Lower leg skin (tissue), 4 donors: Measurements from ENCODE around the gene HM13. TPM values are rescaled to one million over a fixed set of nuclear protein-coding genes. Genes with fewer than 3 reads are reported as not detected.
"Not testable (repeated sequence)": the region's sequence is repeated elsewhere in the genome, so short reads cannot be mapped to it uniquely, and the experiment has no call there.

ENCODE experiments used
- DNase-seq, 2 donors: peaks; one replicate each; pipeline ENCODE4 v3.0.0-alpha.2; 2019; ENCODE audit warnings: low spot score in 2 of 2
- H3K4me3 ChIP-seq: fragments of 200-600 bp; sonication (generic); 2 replicates; pipeline ENCODE4 v1.5.1; 2017; ENCODE audit warnings: mild to moderate bottlenecking, low read depth; ENCODE audit not compliant: poor library complexity, severe bottlenecking
- CTCF ChIP-seq, 3 donors: fragments of 450-650 bp; IDR thresholded peaks; one replicate each; pipeline ENCODE4 v1.5.1; 2016; ENCODE audit warnings: antibody characterized with exemption in 3 of 3, mild to moderate bottlenecking in 3 of 3, moderate library complexity in 2 of 3
- POLR2A ChIP-seq, 2 donors: fragments of 450-650 bp; IDR thresholded peaks; one replicate each; pipeline ENCODE4 v1.6.1; 2016 to 2017; ENCODE audit warnings: antibody characterized with exemption in 2 of 2, mild to moderate bottlenecking in 1 of 2, moderate library complexity in 1 of 2
- WGBS, 2 donors: methylation state at CpG; one replicate each; pipeline ENCODE4 v1.1.5; 2018; 5-methylcytosine and 5-hydroxymethylcytosine counted together
- intact Hi-C: fragments of 100-400 bp; cut with DNase I; formaldehyde crosslinking; loops from one replicate; pipeline ENCODE4 v1.15.0; 2023; ENCODE audit warnings: low total_unique reads
- total RNA-seq, 4 donors: library from RNA; depleted of rRNA; stranded (reverse); fragments of >200 nt; gene quantifications; one replicate each; pipeline ENCODE4 v1.1.0, GENCODE V29; 2016

HM13 gene
- total RNA-seq, 4 donors from 2014 or later, result 35.0 to 51.9 (median 44.2) TPM

DNA sequence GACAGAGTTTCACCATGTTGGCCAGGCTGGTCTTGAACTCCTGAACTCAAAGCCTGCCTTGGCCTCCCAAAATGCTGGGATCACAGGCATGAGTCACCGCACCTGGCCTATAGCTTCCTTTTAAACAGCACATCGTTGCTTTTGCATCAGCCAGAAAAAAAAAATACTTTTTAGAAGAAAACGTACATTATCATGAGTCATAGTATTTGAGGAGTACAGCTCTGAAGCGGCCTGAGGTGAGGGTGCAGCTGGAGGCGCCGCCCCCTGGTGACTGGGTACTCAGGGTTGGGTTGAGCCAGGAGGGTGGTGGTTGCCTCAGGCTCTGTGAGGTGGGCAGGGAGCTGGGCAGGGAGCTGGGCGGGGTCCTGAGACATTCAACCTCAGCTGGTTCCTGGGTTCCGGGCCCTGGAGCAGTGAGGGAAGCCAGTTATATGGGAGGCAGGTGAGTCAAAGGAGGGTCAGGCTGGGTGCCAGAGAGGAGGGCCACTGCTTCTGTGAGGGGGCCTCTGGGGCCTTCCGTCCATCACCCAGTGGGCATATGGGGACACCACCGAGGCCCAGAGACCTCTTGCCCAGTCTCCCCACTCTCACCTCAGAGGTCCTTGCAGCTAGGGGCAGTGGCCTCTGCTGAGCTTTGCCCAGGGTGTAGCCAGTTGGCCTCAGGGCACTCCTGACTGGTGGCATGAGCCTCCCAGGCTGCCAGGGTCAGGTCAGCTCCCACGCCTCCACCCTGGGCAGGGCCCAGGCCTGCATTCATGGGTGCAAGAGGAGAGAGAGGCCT lies 79.2 kb downstream of the HM13 start:
- intact Hi-C loops, result no loop called here
- peak; percentile 77 to 93 for DNase-seq
- no peak overlapping the region for H3K4me3 ChIP-seq
- no peak for TF ChIP-seq CTCF (IDR thresholded peaks at IDR 0.05)
- TF ChIP-seq POLR2A (IDR thresholded peaks at IDR 0.05), result no peak
- 40 to 65% methylated on average over 9 to 11 of the region's 11 CpGs for WGBS, 2 donors

- no peak overlapping the region for H3K4me3 ChIP-seq
- no peak for DNase-seq
- WGBS, 2 donors, result 76 to 82% methylated on average over 13 of the region's 13 CpGs
- intact Hi-C loops, result no loop called here
- TF ChIP-seq POLR2A (IDR thresholded peaks at IDR 0.05) (no peak), CTCF (IDR thresholded peaks at IDR 0.05) (no peak)
These were observed 79.8 kb downstream of the HM13 start for GRCh38 chr20:31594002-31594557.

DNA sequence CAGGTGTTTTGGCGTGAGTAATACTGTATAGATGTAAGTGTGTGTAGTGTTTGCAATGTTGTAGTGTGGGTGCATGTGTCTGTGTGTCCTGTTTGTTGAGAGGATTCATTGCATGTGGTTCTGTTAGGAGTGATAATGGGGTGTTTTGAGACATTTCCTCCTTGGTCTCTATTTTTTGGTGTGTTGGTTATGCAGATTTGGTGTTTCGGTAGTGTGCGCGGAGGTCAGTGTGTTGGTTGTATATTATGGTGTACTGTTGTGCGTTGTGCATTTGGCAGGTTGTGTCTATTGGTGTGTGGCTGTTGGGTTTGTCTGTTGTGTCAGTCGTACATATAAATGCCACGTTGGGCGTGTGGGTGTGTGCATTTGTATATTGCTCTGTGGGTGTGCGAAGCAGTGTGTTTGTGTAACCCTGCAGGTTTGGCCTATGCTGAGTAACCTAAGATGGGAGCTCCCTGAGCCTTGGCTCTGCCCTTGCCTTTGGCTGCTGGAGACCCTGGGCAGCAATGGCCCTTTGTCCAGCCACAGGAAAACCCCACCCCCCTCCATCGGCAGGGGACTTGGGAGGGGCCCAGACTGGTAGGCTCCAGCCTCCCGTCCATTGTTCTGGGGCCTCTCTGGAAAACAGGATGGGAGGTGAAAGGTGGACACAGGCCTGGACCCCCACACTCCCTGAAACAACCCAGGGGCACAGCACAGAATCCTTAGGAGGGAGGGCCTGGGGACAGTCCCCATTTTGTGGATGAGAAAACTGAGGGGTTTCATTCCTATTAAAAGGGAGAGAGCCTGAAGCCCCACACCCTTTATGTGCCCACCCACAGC lies 80.5 kb downstream of the HM13 start:
- peak in 1 of 3 donors; percentile 31 for TF ChIP-seq CTCF (IDR thresholded peaks at IDR 0.05)
- TF ChIP-seq POLR2A (IDR thresholded peaks at IDR 0.05), result no peak
- DNase-seq, result no peak
- no peak overlapping the region for H3K4me3 ChIP-seq
- whole genome bisulfite sequencing, 2 donors, result 56 to 75% methylated on average over 11 of the region's 11 CpGs
- intact Hi-C loops, result no loop called here

DNA sequence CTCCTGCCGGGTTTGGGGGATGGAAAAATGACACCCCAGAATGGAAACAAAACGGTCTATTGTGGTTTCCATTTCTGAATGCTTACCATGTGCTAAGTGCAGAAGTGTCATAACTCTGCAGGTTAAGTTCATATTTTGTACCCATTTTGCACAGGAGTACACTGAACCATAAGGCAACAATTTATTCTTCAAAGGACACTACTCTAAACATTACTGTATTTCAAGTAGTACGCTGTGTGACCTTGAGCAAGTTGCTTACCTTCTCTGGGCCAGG lies 81.1 kb downstream of the HM13 start:
- no peak for TF ChIP-seq POLR2A (IDR thresholded peaks at IDR 0.05)
- intact Hi-C loops, result no loop called here
- 64 to 69% methylated on average over 3 of the region's 3 CpGs for whole genome bisulfite sequencing, 2 donors
- H3K4me3 ChIP-seq, result no peak overlapping the region
- DNase-seq, result no peak

DNA sequence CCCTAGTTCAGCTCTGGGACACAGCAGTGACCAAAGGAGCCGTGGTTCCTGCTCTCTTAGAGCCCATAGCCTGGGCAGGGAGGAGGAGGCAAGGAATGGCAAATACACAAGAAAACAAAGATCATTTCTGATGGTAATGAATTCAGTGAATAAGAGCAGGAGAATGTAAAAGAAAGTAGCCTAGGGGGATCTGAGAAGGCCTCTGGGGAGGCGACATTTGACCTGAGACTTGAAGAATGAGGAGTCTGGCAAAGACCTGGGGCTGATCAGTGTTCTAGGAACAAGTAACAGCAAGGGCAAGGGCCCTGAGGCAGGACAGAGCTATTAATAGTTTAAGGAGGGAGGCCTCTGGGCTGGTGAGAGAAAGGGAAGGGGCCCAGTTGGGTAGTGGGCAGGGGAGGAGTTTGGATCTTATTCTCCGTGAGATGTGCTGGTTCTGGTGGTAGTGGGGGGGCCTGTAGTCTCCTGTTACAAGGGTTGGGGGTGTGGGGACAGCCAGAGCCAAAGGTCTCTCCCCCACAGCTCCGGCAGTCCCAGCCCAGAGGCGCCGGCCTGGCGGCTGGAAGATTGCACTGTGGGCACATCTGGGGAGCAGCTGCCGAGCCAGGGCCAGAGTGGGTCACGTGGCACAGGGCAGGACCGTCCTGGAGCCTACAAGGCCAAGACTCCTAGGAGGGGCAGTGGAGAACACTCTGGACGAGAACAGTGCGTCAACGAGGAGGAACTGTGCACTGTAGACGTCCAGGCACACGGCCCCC lies 81.6 kb downstream of the HM13 start:
- TF ChIP-seq CTCF (IDR thresholded peaks at IDR 0.05) (no peak), POLR2A (IDR thresholded peaks at IDR 0.05) (no peak)

DNA sequence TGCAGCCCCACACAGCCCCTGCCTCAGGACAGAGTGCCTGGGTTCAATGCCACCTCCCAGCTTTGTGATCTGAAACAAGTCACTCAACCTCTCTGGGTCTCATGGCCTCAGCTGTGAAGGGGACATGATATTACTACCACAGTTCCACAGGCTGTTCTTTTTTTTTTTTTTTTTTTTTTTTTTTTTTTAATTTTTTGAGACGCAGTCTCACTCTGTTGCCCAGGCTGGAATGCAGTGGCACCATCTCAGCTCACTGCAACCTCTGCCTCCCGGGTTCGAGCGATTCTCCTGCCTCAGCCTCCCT lies 82.1 kb downstream of the HM13 start:
- DNase-seq, intact Hi-C loops, H3K4me3 ChIP-seq: not testable (repeated sequence)
- WGBS, 2 donors, result 37 to 48% methylated on average over 4 of the region's 4 CpGs

More for the DNA sequence above, 81.6 kb downstream of the HM13 start:
- intact Hi-C loops, result no loop called here
- WGBS, 2 donors, result 18 to 24% methylated on average over 15 of the region's 15 CpGs
- peak; percentile 88 to 97 for DNase-seq
- H3K4me3 ChIP-seq, result no peak overlapping the region
